ENCODE data around the gene GSTCD.

GSTCD gene

GRCh38 chr4:105671301-105671700 lies 37.3 kb upstream of the GSTCD start:
- Histone ChIP-seq H3K9me2 (replicated peaks; ENCODE audit: low read depth, low read length) (no peaks in the 10 kb centered on the region), H2AFZ (ENCODE audit: low read length) (no peak overlapping the region), H3K9ac (ENCODE audit: low read depth, low read length, poor library complexity, severe bottlenecking) (no peak overlapping the region), H3K79me2 (ENCODE audit: insufficient read depth, low read length) (no peaks in the 10 kb centered on the region), H4K20me1 (ENCODE audit: insufficient read depth, low read length, poor library complexity, severe bottlenecking) (no peaks in the 10 kb centered on the region), H3K4me3 (ENCODE audit: low read length, poor library complexity, severe bottlenecking) (no peak overlapping the region), H3K4me2 (ENCODE audit: low read depth, low read length, poor library complexity, severe bottlenecking) (no peak overlapping the region), H3K36me3 (ENCODE audit: insufficient read depth, low read length) (no peaks in the 10 kb centered on the region), H3K9me3 (ENCODE audit: insufficient read depth, low read depth, low read length) (no peaks in the 10 kb centered on the region), H3K27me3 (ENCODE audit: insufficient read depth, low read length, poor library complexity, severe bottlenecking) (no peaks in the 10 kb centered on the region), H3F3A (ENCODE audit: low read depth) (no peaks in the 10 kb centered on the region), H3K4me1 (ENCODE audit: insufficient read depth, low read length, poor library complexity, severe bottlenecking) (no peaks in the 10 kb centered on the region)
- TF ChIP-seq, protein P1, sequence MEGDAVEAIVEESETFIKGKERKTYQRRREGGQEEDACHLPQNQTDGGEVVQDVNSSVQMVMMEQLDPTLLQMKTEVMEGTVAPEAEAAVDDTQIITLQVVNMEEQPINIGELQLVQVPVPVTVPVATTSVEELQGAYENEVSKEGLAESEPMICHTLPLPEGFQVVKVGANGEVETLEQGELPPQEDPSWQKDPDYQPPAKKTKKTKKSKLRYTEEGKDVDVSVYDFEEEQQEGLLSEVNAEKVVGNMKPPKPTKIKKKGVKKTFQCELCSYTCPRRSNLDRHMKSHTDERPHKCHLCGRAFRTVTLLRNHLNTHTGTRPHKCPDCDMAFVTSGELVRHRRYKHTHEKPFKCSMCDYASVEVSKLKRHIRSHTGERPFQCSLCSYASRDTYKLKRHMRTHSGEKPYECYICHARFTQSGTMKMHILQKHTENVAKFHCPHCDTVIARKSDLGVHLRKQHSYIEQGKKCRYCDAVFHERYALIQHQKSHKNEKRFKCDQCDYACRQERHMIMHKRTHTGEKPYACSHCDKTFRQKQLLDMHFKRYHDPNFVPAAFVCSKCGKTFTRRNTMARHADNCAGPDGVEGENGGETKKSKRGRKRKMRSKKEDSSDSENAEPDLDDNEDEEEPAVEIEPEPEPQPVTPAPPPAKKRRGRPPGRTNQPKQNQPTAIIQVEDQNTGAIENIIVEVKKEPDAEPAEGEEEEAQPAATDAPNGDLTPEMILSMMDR (conservative IDR thresholded peaks at IDR 0.05; ENCODE audit: low read length), result no peak
- no peak for TF ChIP-seq EZH2phosphoT487 (IDR thresholded peaks at IDR 0.05; ENCODE audit: borderline replicate concordance)

GRCh38 chr4:105674011-105674410 lies 34.6 kb upstream of the GSTCD start:
- Histone ChIP-seq H2AFZ (ENCODE audit: low read length) (no peak overlapping the region; the same call in 1 of the 2 replicates), H3K9me2 (replicated peaks; ENCODE audit: low read depth, low read length) (no peaks in the 10 kb centered on the region)
- TF ChIP-seq, protein P1 (conservative IDR thresholded peaks at IDR 0.05; ENCODE audit: low read length), result no peak
- no peak for TF ChIP-seq EZH2phosphoT487 (IDR thresholded peaks at IDR 0.05; ENCODE audit: borderline replicate concordance)

GRCh38 chr4:105677709-105678108 lies 30.9 kb upstream of the GSTCD start:
- H4K20me1 ChIP-seq (ENCODE audit: insufficient read depth, low read length, poor library complexity, severe bottlenecking), result no peaks in the 10 kb centered on the region
- peaks cover 14% of the 10 kb centered on the region; the same call in 1 of the 2 replicates for H3K36me3 ChIP-seq (ENCODE audit: insufficient read depth, low read length)
- H3K9me2 ChIP-seq (replicated peaks; ENCODE audit: low read depth, low read length), result no peaks in the 10 kb centered on the region
- no peak overlapping the region for H3K4me3 ChIP-seq (ENCODE audit: low read length, poor library complexity, severe bottlenecking)
- H3F3A ChIP-seq (ENCODE audit: low read depth), result no peaks in the 10 kb centered on the region
- H3K4me1 ChIP-seq (ENCODE audit: insufficient read depth, low read length, poor library complexity, severe bottlenecking), result no peaks in the 10 kb centered on the region
- H3K79me2 ChIP-seq (ENCODE audit: insufficient read depth, low read length), result no peaks in the 10 kb centered on the region
- no peaks in the 10 kb centered on the region for H3K27me3 ChIP-seq (ENCODE audit: insufficient read depth, low read length, poor library complexity, severe bottlenecking)
- no peak overlapping the region for H2AFZ ChIP-seq (ENCODE audit: low read length)
- H3K4me2 ChIP-seq (ENCODE audit: low read depth, low read length, poor library complexity, severe bottlenecking), result no peak overlapping the region
- TF ChIP-seq, protein P1 (conservative IDR thresholded peaks at IDR 0.05; ENCODE audit: low read length), result no peak
- H3K9ac ChIP-seq (ENCODE audit: low read depth, low read length, poor library complexity, severe bottlenecking), result no peak overlapping the region
- H3K9me3 ChIP-seq (ENCODE audit: insufficient read depth, low read depth, low read length), result no peaks in the 10 kb centered on the region

More at GRCh38 chr4:105674011-105674410, 34.6 kb upstream of the GSTCD start:
- H3K4me2 ChIP-seq (ENCODE audit: low read depth, low read length, poor library complexity, severe bottlenecking), result no peak overlapping the region
- H3K36me3 ChIP-seq (ENCODE audit: insufficient read depth, low read length), result no peaks in the 10 kb centered on the region
- H3K27me3 ChIP-seq (ENCODE audit: insufficient read depth, low read length, poor library complexity, severe bottlenecking), result no peaks in the 10 kb centered on the region
- H3K4me3 ChIP-seq (ENCODE audit: low read length, poor library complexity, severe bottlenecking), result no peak overlapping the region
- no peaks in the 10 kb centered on the region for H3K9me3 ChIP-seq (ENCODE audit: insufficient read depth, low read depth, low read length)
- H3K9ac ChIP-seq (ENCODE audit: low read depth, low read length, poor library complexity, severe bottlenecking), result no peak overlapping the region
- no peaks in the 10 kb centered on the region for H3F3A ChIP-seq (ENCODE audit: low read depth)
- H4K20me1 ChIP-seq (ENCODE audit: insufficient read depth, low read length, poor library complexity, severe bottlenecking), result no peaks in the 10 kb centered on the region
- no peaks in the 10 kb centered on the region for H3K79me2 ChIP-seq (ENCODE audit: insufficient read depth, low read length)
- no peaks in the 10 kb centered on the region for H3K4me1 ChIP-seq (ENCODE audit: insufficient read depth, low read length, poor library complexity, severe bottlenecking)

Data from Loucy (cell line).